IMR-90 (cell line): ENCODE measurements around the gene RFX2.

Experiments used
- CHD1 ChIP-seq: IDR thresholded peaks from 2 replicates; pipeline ENCODE4 v1.6.1; 2012; ENCODE audit warnings: low read depth, low read length, improper control_type of control experiment
- MAFK ChIP-seq: IDR thresholded peaks from 2 replicates; pipeline ENCODE4 v1.6.1; 2012; ENCODE audit warnings: low read depth, low read length, improper control_type of control experiment
- MAZ ChIP-seq: IDR thresholded peaks from 2 replicates; pipeline ENCODE4 v1.6.1; 2012; ENCODE audit warnings: low read depth, mild to moderate bottlenecking, low read length, improper control_type of control experiment, moderate library complexity, borderline replicate concordance
- RAD21 ChIP-seq: IDR thresholded peaks from 2 replicates; pipeline ENCODE4 v1.6.1; 2012; ENCODE audit warnings: low read length, improper control_type of control experiment
- RCOR1 ChIP-seq: IDR thresholded peaks from 2 replicates; pipeline ENCODE4 v1.6.1; 2012; ENCODE audit warnings: mild to moderate bottlenecking, low read length, improper control_type of control experiment; ENCODE audit not compliant: insufficient replicate concordance
- RFX5 ChIP-seq: IDR thresholded peaks from 2 replicates; pipeline ENCODE4 v1.8.0; 2012; ENCODE audit warnings: low read depth, mild to moderate bottlenecking, low read length, moderate library complexity
- SMC3 ChIP-seq: fragments of 150-350 bp; IDR thresholded peaks from 2 replicates; pipeline ENCODE4 v1.6.1; 2016; ENCODE audit warnings: low read depth, mild to moderate bottlenecking, antibody characterized with exemption, low read length, moderate library complexity
- TF ChIP-seq, protein P1 (sequence below): conservative IDR thresholded peaks from 2 replicates; pipeline ENCODE4 v1.5.1; 2012; ENCODE audit warnings: mild to moderate bottlenecking, low read depth, low read length, improper control_type of control experiment
- TF ChIP-seq, protein P2 (sequence below): fragments of 150-350 bp; IDR thresholded peaks from 2 replicates; pipeline ENCODE4 v1.6.1; 2017; ENCODE audit warnings: mild to moderate bottlenecking, antibody characterized with exemption, low read length, low read depth

DNA sequence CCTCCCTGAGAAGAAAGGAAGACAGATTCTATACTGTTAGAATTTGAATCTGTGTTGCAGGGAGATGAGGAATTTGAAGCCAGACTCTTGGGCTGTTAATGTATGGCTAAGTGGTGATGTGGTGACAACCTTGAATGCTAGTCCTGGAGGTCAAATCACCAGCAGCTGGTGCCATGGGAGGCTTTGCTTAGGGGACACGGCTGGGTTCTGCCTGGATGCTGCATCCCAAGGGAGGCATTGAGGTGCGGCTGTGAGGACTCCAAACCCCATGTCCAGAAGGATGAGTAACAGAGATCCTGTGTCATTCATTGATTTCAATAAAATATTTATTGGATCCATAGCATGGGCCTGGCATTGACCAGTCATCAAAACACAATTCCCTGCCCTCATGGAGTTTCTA is 42.3 kb downstream of the RFX2 start:
- TF ChIP-seq MAFK = no peak
- no peak for TF ChIP-seq CHD1
- TF ChIP-seq, protein P1, sequence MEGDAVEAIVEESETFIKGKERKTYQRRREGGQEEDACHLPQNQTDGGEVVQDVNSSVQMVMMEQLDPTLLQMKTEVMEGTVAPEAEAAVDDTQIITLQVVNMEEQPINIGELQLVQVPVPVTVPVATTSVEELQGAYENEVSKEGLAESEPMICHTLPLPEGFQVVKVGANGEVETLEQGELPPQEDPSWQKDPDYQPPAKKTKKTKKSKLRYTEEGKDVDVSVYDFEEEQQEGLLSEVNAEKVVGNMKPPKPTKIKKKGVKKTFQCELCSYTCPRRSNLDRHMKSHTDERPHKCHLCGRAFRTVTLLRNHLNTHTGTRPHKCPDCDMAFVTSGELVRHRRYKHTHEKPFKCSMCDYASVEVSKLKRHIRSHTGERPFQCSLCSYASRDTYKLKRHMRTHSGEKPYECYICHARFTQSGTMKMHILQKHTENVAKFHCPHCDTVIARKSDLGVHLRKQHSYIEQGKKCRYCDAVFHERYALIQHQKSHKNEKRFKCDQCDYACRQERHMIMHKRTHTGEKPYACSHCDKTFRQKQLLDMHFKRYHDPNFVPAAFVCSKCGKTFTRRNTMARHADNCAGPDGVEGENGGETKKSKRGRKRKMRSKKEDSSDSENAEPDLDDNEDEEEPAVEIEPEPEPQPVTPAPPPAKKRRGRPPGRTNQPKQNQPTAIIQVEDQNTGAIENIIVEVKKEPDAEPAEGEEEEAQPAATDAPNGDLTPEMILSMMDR = no peak
- TF ChIP-seq MAZ = no peak
- TF ChIP-seq RAD21 = no peak
- TF ChIP-seq SMC3 = no peak
- no peak for TF ChIP-seq RFX5
- TF ChIP-seq, protein P2, sequence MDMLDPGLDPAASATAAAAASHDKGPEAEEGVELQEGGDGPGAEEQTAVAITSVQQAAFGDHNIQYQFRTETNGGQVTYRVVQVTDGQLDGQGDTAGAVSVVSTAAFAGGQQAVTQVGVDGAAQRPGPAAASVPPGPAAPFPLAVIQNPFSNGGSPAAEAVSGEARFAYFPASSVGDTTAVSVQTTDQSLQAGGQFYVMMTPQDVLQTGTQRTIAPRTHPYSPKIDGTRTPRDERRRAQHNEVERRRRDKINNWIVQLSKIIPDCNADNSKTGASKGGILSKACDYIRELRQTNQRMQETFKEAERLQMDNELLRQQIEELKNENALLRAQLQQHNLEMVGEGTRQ = no peak
- no peak for TF ChIP-seq RCOR1
